RWPE2 (cell line): ENCODE results near the gene PPIL3.

Source experiments
- ATAC-seq: fragments of 200-7000 bp; cut with Tn5 transposase; 3 replicates; pipeline ENCODE4 v1.9.1; 2021; ENCODE audit warnings: low read depth
- DNase-seq: peaks from one replicate; pipeline ENCODE4 v3.0.0-alpha.2; 2020; ENCODE audit warnings: low spot score
- H3K27ac ChIP-seq: fragments of 450-650 bp; 2 replicates; pipeline ENCODE4 v1.5.1; 2017; ENCODE audit warnings: mild to moderate bottlenecking; ENCODE audit not compliant: poor library complexity, severe bottlenecking
- H3K27me3 ChIP-seq: fragments of 250-450 bp; sonication (Bioruptor Pico); 2 replicates; pipeline ENCODE4 v1.5.1; 2021; ENCODE audit warnings: mild to moderate bottlenecking, moderate library complexity; ENCODE audit not compliant: insufficient read depth, poor library complexity, severe bottlenecking
- H3K36me3 ChIP-seq: fragments of 250-450 bp; sonication (Bioruptor Pico); 2 replicates; pipeline ENCODE4 v1.5.1; 2020; ENCODE audit warnings: low read depth, mild to moderate bottlenecking, moderate library complexity
- H3K4me1 ChIP-seq: fragments of 250-450 bp; sonication (Bioruptor Pico); 2 replicates; pipeline ENCODE4 v1.5.1; 2021; ENCODE audit warnings: mild to moderate bottlenecking, moderate library complexity; ENCODE audit not compliant: insufficient read depth, poor library complexity, severe bottlenecking
- H3K4me3 ChIP-seq: fragments of 250-450 bp; sonication (Bioruptor Pico); 2 replicates; pipeline ENCODE4 v1.5.1; 2021; ENCODE audit warnings: mild to moderate bottlenecking, moderate library complexity; ENCODE audit not compliant: severe bottlenecking
- H3K9me3 ChIP-seq: fragments of 250-450 bp; sonication (Bioruptor Pico); 2 replicates; pipeline ENCODE4 v1.5.1; 2021; ENCODE audit warnings: mild to moderate bottlenecking, moderate library complexity; ENCODE audit not compliant: severe bottlenecking
- CTCF ChIP-seq: fragments of 450-650 bp; IDR thresholded peaks from one replicate; pipeline ENCODE4 v1.5.1; 2017; ENCODE audit warnings: mild to moderate bottlenecking, moderate library complexity; ENCODE audit not compliant: poor library complexity, severe bottlenecking

Gene PPIL3

GRCh38 chr2:200878289-200878880, 10.5 kb downstream of the PPIL3 start:
- TF ChIP-seq CTCF, result no peak
- Histone ChIP-seq H3K4me3 (no peak overlapping the region), H3K27me3 (no peaks in the 10 kb centered on the region), H3K27ac (no peak overlapping the region), H3K9me3 (no peaks in the 10 kb centered on the region), H3K36me3 (peaks cover 80% of the 10 kb centered on the region), H3K4me1 (no peaks in the 10 kb centered on the region)
- ATAC-seq (no peak), DNase-seq (no peak)

- Histone ChIP-seq H3K4me3 (no peak overlapping the region), H3K27ac (no peak overlapping the region), H3K9me3 (no peaks in the 10 kb centered on the region), H3K27me3 (no peaks in the 10 kb centered on the region), H3K4me1 (no peaks in the 10 kb centered on the region), H3K36me3 (peaks cover 79% of the 10 kb centered on the region)
- TF ChIP-seq CTCF, result no peak
- no peak for DNase-seq
- no peak for ATAC-seq
Observed at GRCh38 chr2:200877443-200877842, 11.4 kb downstream of the PPIL3 start.

- Histone ChIP-seq H3K36me3 (peaks cover 59% of the 10 kb centered on the region), H3K4me3 (no peak overlapping the region), H3K4me1 (no peaks in the 10 kb centered on the region), H3K9me3 (no peaks in the 10 kb centered on the region), H3K27me3 (no peaks in the 10 kb centered on the region), H3K27ac (no peak overlapping the region)
- no peak for DNase-seq
- ATAC-seq, result no peak
- no peak for TF ChIP-seq CTCF
Observed at GRCh38 chr2:200873560-200873959, 15.3 kb downstream of the PPIL3 start.

GRCh38 chr2:200871151-200871550, 17.7 kb downstream of the PPIL3 start:
- no peak overlapping the region for H3K4me3 ChIP-seq
- DNase-seq, result no peak
- no peak overlapping the region for H3K27ac ChIP-seq
- peaks cover 41% of the 10 kb centered on the region for H3K36me3 ChIP-seq
- no peak for ATAC-seq
- H3K27me3 ChIP-seq, result no peaks in the 10 kb centered on the region
- no peak for TF ChIP-seq CTCF
- H3K4me1 ChIP-seq, result no peaks in the 10 kb centered on the region
- H3K9me3 ChIP-seq, result no peaks in the 10 kb centered on the region

- Histone ChIP-seq H3K9me3 (no peaks in the 10 kb centered on the region), H3K4me3 (no peak overlapping the region), H3K27ac (no peak overlapping the region), H3K27me3 (no peaks in the 10 kb centered on the region), H3K4me1 (no peaks in the 10 kb centered on the region), H3K36me3 (peaks cover 30% of the 10 kb centered on the region)
- no peak for TF ChIP-seq CTCF
- DNase-seq (no peak), ATAC-seq (no peak)
Observed at GRCh38 chr2:200869014-200869413, 19.9 kb downstream of the PPIL3 start.
